ENCODE measurements around the gene SPEN.

The SPEN gene

DNA sequence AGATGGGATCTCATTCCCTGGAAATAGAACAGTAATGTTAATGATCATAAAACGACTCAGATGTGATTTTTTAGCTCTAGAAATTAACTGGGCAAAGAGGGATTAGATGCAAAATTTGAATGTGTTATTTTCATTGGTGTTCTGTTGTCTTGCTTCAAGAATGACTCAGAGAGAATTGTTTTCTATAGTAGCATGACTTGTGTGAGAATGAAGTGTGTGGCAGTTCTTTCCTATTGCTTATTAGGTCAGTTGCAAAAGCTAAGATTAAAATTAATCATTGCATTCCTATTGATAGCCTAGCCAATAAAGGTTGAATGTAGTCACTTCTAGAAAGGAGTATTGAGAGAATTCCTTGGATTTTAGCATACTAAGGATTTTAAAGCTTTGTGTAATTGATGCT is 22.9 kb downstream of the SPEN start:
- no peak overlapping the region for H3K4me3 ChIP-seq (ENCODE audit: control insufficient read depth, low read depth, low read length)
- peak; percentile 50 for DNase-seq (ENCODE audit: low read depth)
- TF ChIP-seq, protein P1, sequence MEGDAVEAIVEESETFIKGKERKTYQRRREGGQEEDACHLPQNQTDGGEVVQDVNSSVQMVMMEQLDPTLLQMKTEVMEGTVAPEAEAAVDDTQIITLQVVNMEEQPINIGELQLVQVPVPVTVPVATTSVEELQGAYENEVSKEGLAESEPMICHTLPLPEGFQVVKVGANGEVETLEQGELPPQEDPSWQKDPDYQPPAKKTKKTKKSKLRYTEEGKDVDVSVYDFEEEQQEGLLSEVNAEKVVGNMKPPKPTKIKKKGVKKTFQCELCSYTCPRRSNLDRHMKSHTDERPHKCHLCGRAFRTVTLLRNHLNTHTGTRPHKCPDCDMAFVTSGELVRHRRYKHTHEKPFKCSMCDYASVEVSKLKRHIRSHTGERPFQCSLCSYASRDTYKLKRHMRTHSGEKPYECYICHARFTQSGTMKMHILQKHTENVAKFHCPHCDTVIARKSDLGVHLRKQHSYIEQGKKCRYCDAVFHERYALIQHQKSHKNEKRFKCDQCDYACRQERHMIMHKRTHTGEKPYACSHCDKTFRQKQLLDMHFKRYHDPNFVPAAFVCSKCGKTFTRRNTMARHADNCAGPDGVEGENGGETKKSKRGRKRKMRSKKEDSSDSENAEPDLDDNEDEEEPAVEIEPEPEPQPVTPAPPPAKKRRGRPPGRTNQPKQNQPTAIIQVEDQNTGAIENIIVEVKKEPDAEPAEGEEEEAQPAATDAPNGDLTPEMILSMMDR (conservative IDR thresholded peaks at IDR 0.05; ENCODE audit: control insufficient read depth, insufficient read depth, low read depth, low read length) = no peak

DNA sequence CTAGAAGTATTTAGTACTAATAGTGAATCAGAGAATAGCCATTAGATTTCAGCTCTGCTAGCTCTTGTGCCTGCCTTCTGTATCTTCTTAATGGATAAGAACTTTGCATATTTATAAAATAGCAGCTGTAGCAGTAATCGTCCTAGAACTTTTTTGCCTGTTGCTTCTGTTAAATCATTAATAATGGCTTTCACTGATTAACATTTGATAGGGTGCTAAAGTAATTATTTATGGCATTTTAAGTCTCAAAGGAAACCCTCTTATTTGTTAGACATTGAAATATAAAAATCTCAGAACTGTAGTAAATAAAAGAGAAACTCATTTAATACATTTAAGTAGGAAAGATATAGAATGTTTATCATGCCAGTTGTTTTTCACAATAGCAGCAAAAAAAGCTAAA is 27.0 kb downstream of the SPEN start:
- no peak overlapping the region for H3K4me3 ChIP-seq (ENCODE audit: control insufficient read depth, low read depth, low read length)
- DNase-seq (ENCODE audit: low read depth) = no peak
- TF ChIP-seq, protein P1 (conservative IDR thresholded peaks at IDR 0.05; ENCODE audit: control insufficient read depth, insufficient read depth, low read depth, low read length) = no peak

DNA sequence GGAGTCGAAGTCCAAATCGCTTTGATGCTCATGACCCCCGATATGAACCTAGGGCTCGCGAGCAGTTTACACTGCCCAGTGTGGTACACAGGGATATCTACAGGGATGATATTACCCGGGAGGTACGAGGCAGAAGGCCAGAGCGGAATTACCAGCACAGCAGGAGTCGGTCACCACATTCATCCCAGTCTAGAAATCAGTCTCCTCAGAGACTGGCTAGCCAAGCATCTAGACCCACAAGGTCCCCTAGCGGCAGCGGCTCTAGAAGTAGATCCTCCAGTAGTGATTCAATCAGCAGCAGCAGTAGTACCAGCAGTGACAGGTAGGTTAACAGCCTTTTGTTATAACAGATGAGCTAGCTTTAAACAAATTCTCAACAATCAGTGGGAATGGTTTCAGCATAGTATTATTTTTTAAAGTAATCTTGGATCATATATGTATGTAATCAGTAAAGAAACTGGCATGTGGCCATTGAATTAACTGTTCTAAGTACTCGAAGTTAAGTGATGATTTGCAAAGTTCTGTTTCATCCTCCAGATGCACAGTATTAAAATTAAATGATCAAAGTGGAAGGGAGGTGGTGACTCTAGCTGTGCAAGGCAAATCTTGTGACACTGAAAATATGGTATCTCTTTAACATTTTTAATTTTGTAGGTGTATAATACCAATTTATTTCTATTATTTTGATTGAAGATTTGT is 29.0 kb downstream of the SPEN start:
- no peak for DNase-seq (ENCODE audit: low read depth)
- H3K4me3 ChIP-seq (ENCODE audit: control insufficient read depth, low read depth, low read length) = no peak overlapping the region
- TF ChIP-seq, protein P1 (conservative IDR thresholded peaks at IDR 0.05; ENCODE audit: control insufficient read depth, insufficient read depth, low read depth, low read length) = no peak

DNA sequence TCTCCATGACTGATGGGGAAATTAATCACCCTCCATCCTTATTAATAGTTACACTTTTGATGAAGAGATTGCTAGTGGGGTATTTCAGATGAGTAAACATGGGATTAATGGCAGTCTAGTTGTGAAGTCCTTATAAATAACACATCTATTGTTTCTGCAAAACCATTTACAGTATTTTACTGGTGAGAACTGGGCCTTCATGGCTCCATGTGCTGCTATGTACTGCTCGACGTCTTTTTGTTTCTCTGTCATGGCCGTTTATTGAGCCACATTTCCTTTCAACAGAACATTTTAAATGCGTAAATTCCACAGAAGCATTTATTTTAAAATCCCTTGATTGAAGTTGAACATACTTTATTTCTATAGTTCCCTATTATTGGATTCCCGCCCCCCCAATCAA is 34.5 kb downstream of the SPEN start:
- DNase-seq (ENCODE audit: low read depth) = no peak
- H3K4me3 ChIP-seq (ENCODE audit: control insufficient read depth, low read depth, low read length) = no peak overlapping the region
- TF ChIP-seq, protein P1 (conservative IDR thresholded peaks at IDR 0.05; ENCODE audit: control insufficient read depth, insufficient read depth, low read depth, low read length) = no peak

DNA sequence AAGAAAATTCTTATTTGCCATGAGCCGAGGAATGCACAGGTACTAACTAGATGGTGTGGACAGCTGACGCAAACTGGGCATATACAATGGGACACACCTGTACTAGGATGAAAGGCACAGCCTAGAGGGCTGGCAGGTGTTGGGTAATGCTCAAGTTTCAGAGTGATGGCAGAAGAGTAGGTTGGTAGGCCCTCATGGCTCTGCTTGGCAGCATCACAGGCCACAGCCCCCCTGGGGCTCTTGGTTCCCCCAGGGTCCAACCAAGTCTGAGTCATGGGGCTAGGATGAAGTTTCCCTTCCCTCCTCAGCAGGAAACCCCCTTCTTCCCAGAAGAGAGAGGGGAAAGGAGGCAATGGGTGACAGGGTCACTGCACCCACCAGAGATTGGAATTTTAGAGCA is 35.2 kb downstream of the SPEN start:
- TF ChIP-seq, protein P1 (conservative IDR thresholded peaks at IDR 0.05; ENCODE audit: control insufficient read depth, insufficient read depth, low read depth, low read length) = no peak
- DNase-seq (ENCODE audit: low read depth) = peak; percentile 31
- no peak overlapping the region for H3K4me3 ChIP-seq (ENCODE audit: control insufficient read depth, low read depth, low read length)

DNA sequence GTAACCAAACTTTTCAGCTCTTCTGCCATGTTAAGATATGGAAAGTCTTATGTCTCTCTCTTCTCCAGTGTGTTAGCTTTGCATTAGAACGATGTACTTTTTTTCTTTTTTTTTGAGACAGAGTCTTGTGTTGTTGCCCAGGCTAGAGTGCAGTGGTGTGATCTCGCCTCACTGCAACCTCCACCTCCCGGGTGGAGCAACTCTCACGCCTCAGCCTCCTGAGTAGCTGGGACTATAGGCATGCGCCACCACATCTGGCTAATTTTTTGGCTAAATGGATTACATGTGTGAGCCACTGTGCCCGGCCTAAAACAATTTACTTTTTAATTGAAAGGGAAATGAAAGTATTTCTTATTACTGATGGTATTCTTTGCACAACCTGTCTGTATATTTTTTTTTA is 35.8 kb downstream of the SPEN start:
- TF ChIP-seq, protein P1 (conservative IDR thresholded peaks at IDR 0.05; ENCODE audit: control insufficient read depth, insufficient read depth, low read depth, low read length) = no peak
- no peak for DNase-seq (ENCODE audit: low read depth)
- no peak overlapping the region for H3K4me3 ChIP-seq (ENCODE audit: control insufficient read depth, low read depth, low read length)

DNA sequence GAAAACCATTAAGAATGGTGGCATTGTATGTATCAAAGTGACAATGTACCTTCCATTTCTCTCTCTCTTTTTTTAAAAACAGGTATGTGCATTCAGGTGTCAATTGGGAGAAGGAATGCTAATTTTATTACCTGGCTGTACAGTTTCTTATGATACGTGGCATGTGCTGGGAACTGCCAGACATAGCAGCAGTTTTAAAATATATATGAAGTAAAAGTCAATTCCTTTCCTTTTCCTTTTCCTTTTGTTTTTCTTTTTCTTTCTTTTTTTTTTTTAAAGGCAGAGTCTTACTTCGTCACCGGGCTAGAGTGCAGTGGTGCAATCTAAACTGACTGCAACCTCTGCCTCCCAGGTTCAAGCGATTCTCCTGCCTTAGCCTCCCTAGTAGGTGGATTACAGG is 37.0 kb downstream of the SPEN start:
- H3K4me3 ChIP-seq (ENCODE audit: control insufficient read depth, low read depth, low read length) = no peak overlapping the region
- TF ChIP-seq, protein P1 (conservative IDR thresholded peaks at IDR 0.05; ENCODE audit: control insufficient read depth, insufficient read depth, low read depth, low read length) = no peak
- no peak for DNase-seq (ENCODE audit: low read depth)
